Measurements from ENCODE around the gene SLC35E3. TPM values are rescaled to one million over a fixed set of nuclear protein-coding genes. Genes with fewer than 3 reads are reported as not detected.

The SLC35E3 gene
- total RNA-seq, 1 experiment from 2014 or later = 25.0 TPM

DNA sequence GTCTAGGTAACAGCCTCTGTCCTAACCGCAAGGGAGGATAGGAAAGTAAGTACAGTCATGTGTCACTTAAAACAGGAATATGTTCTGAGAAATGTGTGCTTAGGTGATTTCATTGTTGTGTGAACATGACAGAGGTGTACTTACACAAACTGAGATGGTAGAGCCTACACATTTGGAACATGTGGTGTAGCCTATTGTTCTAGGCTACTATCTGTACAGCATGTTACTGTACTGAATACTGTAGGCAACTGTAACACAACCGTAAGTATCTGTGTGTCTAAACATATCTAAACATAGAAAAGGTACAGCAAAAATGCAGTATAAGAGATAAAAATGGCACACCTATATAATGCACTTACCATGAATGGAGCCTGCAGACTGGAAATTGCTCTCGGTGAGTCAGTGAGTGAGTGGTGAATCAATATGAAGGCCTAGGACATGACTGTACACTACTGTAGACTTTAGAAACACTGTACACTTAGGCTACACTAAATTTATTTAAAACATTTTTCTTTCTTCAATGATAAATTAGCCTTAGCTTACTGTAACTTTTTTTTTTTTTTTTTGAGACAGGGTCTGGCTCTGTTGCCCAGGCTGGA is 48.8 kb downstream of the SLC35E3 start:
- ChIA-PET POLR2A (no interaction called here), CTCF (interaction anchor here (0.6 kb wide), 1 partner anchor 68 kb away, joined by 4 read pairs; no protein-coding TSS in a partner anchor)
- Histone ChIP-seq H3K4me3 (ENCODE audit: low read depth, low read length) (no peak overlapping the region), H3K27me3 (replicated peaks; ENCODE audit: control insufficient read depth, insufficient read depth, low read length) (no peaks in the 10 kb centered on the region), H3K4me1 (peaks cover 9% of the 10 kb centered on the region), H3K9me3 (no peaks in the 10 kb centered on the region), H3K36me3 (ENCODE audit: control insufficient read depth, insufficient read depth, low read length) (no peaks in the 10 kb centered on the region)
- Mint-ChIP-seq H3K36me3 (ENCODE audit: insufficient read depth, unreplicated experiment) (no peaks in the 10 kb centered on the region), H3K4me1 (ENCODE audit: low read depth, unreplicated experiment) (peaks cover 6% of the 10 kb centered on the region), H3K4me3 (ENCODE audit: unreplicated experiment) (no peak overlapping the region), H3K27me3 (ENCODE audit: insufficient read depth, unreplicated experiment) (no peaks in the 10 kb centered on the region), H3K9me3 (ENCODE audit: unreplicated experiment) (no peaks in the 10 kb centered on the region), H3K27ac (ENCODE audit: unreplicated experiment) (no peak overlapping the region)
- TF ChIP-seq, protein P1, sequence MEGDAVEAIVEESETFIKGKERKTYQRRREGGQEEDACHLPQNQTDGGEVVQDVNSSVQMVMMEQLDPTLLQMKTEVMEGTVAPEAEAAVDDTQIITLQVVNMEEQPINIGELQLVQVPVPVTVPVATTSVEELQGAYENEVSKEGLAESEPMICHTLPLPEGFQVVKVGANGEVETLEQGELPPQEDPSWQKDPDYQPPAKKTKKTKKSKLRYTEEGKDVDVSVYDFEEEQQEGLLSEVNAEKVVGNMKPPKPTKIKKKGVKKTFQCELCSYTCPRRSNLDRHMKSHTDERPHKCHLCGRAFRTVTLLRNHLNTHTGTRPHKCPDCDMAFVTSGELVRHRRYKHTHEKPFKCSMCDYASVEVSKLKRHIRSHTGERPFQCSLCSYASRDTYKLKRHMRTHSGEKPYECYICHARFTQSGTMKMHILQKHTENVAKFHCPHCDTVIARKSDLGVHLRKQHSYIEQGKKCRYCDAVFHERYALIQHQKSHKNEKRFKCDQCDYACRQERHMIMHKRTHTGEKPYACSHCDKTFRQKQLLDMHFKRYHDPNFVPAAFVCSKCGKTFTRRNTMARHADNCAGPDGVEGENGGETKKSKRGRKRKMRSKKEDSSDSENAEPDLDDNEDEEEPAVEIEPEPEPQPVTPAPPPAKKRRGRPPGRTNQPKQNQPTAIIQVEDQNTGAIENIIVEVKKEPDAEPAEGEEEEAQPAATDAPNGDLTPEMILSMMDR (IDR thresholded peaks at IDR 0.05; ENCODE audit: insufficient read depth in 1 of 2, low read depth in 1 of 2, low read length in 1 of 2, severe bottlenecking in 1 of 2, unreplicated experiment in 1 of 2) = no peak
- DNase-seq = no peak
- intact Hi-C loops (cut with micrococcal nuclease; ENCODE audit: unreplicated experiment) = no loop called here
- BruUV-seq (replicated peaks) = no TSS peak

DNA sequence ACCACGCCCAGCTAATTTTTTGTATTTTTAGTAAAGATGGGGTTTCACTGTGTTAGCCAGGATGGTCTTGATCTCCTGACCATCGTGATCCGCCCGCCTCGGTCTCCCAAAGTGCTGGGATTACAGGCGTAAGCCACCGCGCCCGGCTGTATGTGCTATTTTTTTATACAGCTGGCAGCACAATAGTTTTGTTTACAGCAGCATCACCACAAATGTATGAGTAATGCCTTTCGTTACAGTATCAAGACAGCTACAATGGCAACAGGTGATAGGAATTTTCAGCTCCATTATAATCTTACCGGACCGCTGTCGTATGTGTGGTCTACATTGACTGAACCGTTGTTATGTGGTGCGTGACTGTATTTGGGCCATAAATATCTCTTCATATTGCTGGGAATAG is 50.4 kb downstream of the SLC35E3 start:
- CTCF ChIA-PET = no interaction called here
- peaks cover 19% of the 10 kb centered on the region; the same call in 1 of the 2 replicates for H3K4me1 ChIP-seq

DNA sequence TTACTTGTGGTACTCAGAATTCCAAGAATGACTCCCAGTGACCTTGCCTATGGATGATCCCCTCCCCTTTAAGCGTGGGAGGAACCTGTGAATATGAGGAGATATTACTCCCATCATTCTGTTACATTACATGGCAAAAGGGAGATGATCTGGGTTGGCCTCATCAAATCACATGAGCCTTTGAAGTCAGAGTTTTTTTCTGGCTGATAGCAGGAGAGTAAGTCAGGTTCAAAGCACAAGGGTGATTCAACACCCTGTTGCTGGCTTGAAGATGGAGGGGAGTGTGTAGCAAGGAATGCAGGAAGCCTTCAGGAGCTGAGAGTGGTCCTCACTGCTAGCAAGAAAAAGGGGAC is 52.9 kb downstream of the SLC35E3 start:
- CTCF ChIA-PET = no interaction called here
- Mint-ChIP-seq H3K36me3 (ENCODE audit: insufficient read depth, unreplicated experiment) (peaks cover 4% of the 10 kb centered on the region), H3K4me1 (ENCODE audit: low read depth, unreplicated experiment) (peaks cover 6% of the 10 kb centered on the region), H3K4me3 (ENCODE audit: unreplicated experiment) (no peak overlapping the region), H3K27me3 (ENCODE audit: insufficient read depth, unreplicated experiment) (no peaks in the 10 kb centered on the region), H3K9me3 (ENCODE audit: unreplicated experiment) (no peaks in the 10 kb centered on the region), H3K27ac (ENCODE audit: unreplicated experiment) (no peak overlapping the region)
- Histone ChIP-seq H3K9me3 (no peaks in the 10 kb centered on the region), H3K27me3 (replicated peaks; ENCODE audit: control insufficient read depth, insufficient read depth, low read length) (no peaks in the 10 kb centered on the region), H3K4me3 (ENCODE audit: low read depth, low read length) (no peak overlapping the region), H3K36me3 (ENCODE audit: control insufficient read depth, insufficient read depth, low read length) (no peaks in the 10 kb centered on the region), H3K4me1 (peaks cover 13% of the 10 kb centered on the region)
- BruUV-seq (replicated peaks) = no TSS peak
- no peak for DNase-seq
- intact Hi-C loops (cut with micrococcal nuclease; ENCODE audit: unreplicated experiment) = no loop called here
- POLR2A ChIA-PET = no interaction called here
- TF ChIP-seq, protein P1 (IDR thresholded peaks at IDR 0.05; ENCODE audit: insufficient read depth in 1 of 2, low read depth in 1 of 2, low read length in 1 of 2, severe bottlenecking in 1 of 2, unreplicated experiment in 1 of 2) = no peak

More for the DNA sequence above, 50.4 kb downstream of the SLC35E3 start:
- no peaks in the 10 kb centered on the region for H3K27me3 ChIP-seq (replicated peaks; ENCODE audit: control insufficient read depth, insufficient read depth, low read length)
- Mint-ChIP-seq H3K4me1 (ENCODE audit: low read depth, unreplicated experiment) (peaks cover 6% of the 10 kb centered on the region), H3K27ac (ENCODE audit: unreplicated experiment) (no peak overlapping the region), H3K4me3 (ENCODE audit: unreplicated experiment) (no peak overlapping the region), H3K9me3 (ENCODE audit: unreplicated experiment) (no peaks in the 10 kb centered on the region), H3K27me3 (ENCODE audit: insufficient read depth, unreplicated experiment) (no peaks in the 10 kb centered on the region), H3K36me3 (ENCODE audit: insufficient read depth, unreplicated experiment) (peaks cover 4% of the 10 kb centered on the region)
- intact Hi-C loops (cut with micrococcal nuclease; ENCODE audit: unreplicated experiment) = no loop called here
- POLR2A ChIA-PET = no interaction called here
- no peak overlapping the region for H3K4me3 ChIP-seq (ENCODE audit: low read depth, low read length)
- H3K9me3 ChIP-seq = no peaks in the 10 kb centered on the region
- no peak for DNase-seq
- H3K36me3 ChIP-seq (ENCODE audit: control insufficient read depth, insufficient read depth, low read length) = no peaks in the 10 kb centered on the region
- no TSS peak for BruUV-seq (replicated peaks)
- TF ChIP-seq, protein P1 (IDR thresholded peaks at IDR 0.05; ENCODE audit: insufficient read depth in 1 of 2, low read depth in 1 of 2, low read length in 1 of 2, severe bottlenecking in 1 of 2, unreplicated experiment in 1 of 2) = no peak

All from Caco-2 (cell line).